OCI-LY7 (cell line): Measurements from ENCODE around the gene HSPA2. TPM values are rescaled to one million over a fixed set of nuclear protein-coding genes. Genes with fewer than 3 reads are reported as not detected.

Experiments used
- BruUV-seq: library from RNA; stranded (reverse); fragments of 400-500 nt; replicated peaks from 2 replicates; lab custom pipeline; 2021; lab: Mats Ljungman, UMichigan
- CTCF ChIA-PET: fragments of 300-600 bp; sonication (Branson Sonifier 250); formaldehyde crosslinking; loops from one replicate; lab custom pipeline; 2022; ENCODE audit warnings: antibody characterized with exemption; ENCODE audit not compliant: unreplicated experiment; lab: Charles Lee
- POLR2A ChIA-PET: fragments of 300-600 bp; sonication (Branson Sonifier 250); formaldehyde crosslinking; loops from one replicate; lab custom pipeline; 2022; ENCODE audit warnings: antibody characterized with exemption; lab: Charles Lee
- DNase-seq: peaks from one replicate; pipeline ENCODE4 v3.0.0-alpha.2; 2015; ENCODE audit warnings: low spot score
- H2AFZ ChIP-seq: fragments of 200-600 bp; sonication (generic), shearing (Covaris generic); 2 replicates; pipeline ENCODE4 v1.6.1; 2014; ENCODE audit warnings: mild to moderate bottlenecking, antibody characterized with exemption, low read length, moderate library complexity
- H3K27ac ChIP-seq: fragments of 200-600 bp; sonication (generic); 2 replicates; pipeline ENCODE4 v1.5.1; 2014; ENCODE audit warnings: mixed run types, low read depth, mild to moderate bottlenecking, moderate library complexity, low read length, inconsistent platforms; ENCODE audit not compliant: poor library complexity, severe bottlenecking
- H3K36me3 ChIP-seq: fragments of 200-600 bp; sonication (generic); 2 replicates; pipeline ENCODE4 v1.6.1; 2014; ENCODE audit warnings: mild to moderate bottlenecking, antibody characterized with exemption, low read length, moderate library complexity, mixed read lengths; ENCODE audit not compliant: insufficient read depth
- H3K4me1 ChIP-seq: fragments of 200-600 bp; sonication (generic); 2 replicates; pipeline ENCODE4 v1.5.1; 2014; ENCODE audit warnings: mild to moderate bottlenecking, low read length; ENCODE audit not compliant: insufficient read depth, poor library complexity, severe bottlenecking
- H3K4me2 ChIP-seq: fragments of 200-600 bp; sonication (generic); 2 replicates; pipeline ENCODE4 v1.6.1; 2014; ENCODE audit warnings: mild to moderate bottlenecking, low read length
- H3K4me3 ChIP-seq: fragments of 200-600 bp; sonication (generic); 2 replicates; pipeline ENCODE4 v1.5.1; 2014; ENCODE audit warnings: mild to moderate bottlenecking, low read depth, low read length; ENCODE audit not compliant: poor library complexity, severe bottlenecking
- H3K79me2 ChIP-seq: fragments of 200-600 bp; sonication (generic); 2 replicates; pipeline ENCODE4 v1.6.1; 2016; ENCODE audit warnings: low read depth, mild to moderate bottlenecking, low read length, moderate library complexity, mixed read lengths; ENCODE audit not compliant: insufficient read depth
- H3K9me2 ChIP-seq: fragments of 200-600 bp; sonication (generic); 2 replicates; pipeline ENCODE4 v1.6.1; 2016; ENCODE audit warnings: mild to moderate bottlenecking, low read length, mixed read lengths; ENCODE audit not compliant: insufficient read depth
- H3K9me3 ChIP-seq: fragments of 200-600 bp; sonication (generic); 2 replicates; pipeline ENCODE4 v1.6.1; 2014; ENCODE audit warnings: mild to moderate bottlenecking, mixed run types, low read length, mixed read lengths
- H4K20me1 ChIP-seq: fragments of 200-600 bp; sonication (generic); 2 replicates; pipeline ENCODE4 v1.6.1; 2014; ENCODE audit warnings: mild to moderate bottlenecking, antibody characterized with exemption, low read length, moderate library complexity, mixed read lengths; ENCODE audit not compliant: insufficient read depth
- CTCF ChIP-seq: fragments of 200-600 bp; sonication (generic); conservative IDR thresholded peaks from 2 replicates; pipeline ENCODE4 v1.5.1; 2014; ENCODE audit warnings: mild to moderate bottlenecking, antibody characterized with exemption, low read length, moderate library complexity, mixed read lengths
- EZH2phosphoT487 ChIP-seq: fragments of 200-600 bp; sonication (generic); IDR thresholded peaks from 2 replicates; pipeline ENCODE4 v1.6.1; 2018; ENCODE audit warnings: low read depth, borderline replicate concordance, mild to moderate bottlenecking, mixed run types, antibody characterized with exemption, low read length, moderate library complexity, mixed read lengths
- intact Hi-C: fragments of 100-400 bp; cut with micrococcal nuclease; formaldehyde crosslinking; loops from one replicate; pipeline ENCODE4 v1.10.0; 2022; ENCODE audit not compliant: unreplicated experiment
- total RNA-seq, 2 experiments: library from RNA; depleted of rRNA in 1 of 2; stranded (reverse); fragments of >200 nt in 1 of 2; shearing (Covaris generic) in 1 of 2; gene quantifications; 2 replicates each; pipeline ENCODE4 v1.2.3, GENCODE V29; 2014 to 2022

Gene HSPA2
- total RNA-seq, 2 experiments from 2014 or later = 0.36 to 0.54 TPM

GRCh38 chr14:64493455-64493854 lies 47.1 kb upstream of the HSPA2 start:
- peaks cover 10% of the 10 kb centered on the region; the same call in 1 of the 2 replicates for H4K20me1 ChIP-seq
- ChIA-PET POLR2A (interaction anchor here (0.7 to 1.5 kb wide), 2 partner anchors 9 kb away, joined by 3 to 4 read pairs; no protein-coding TSS in a partner anchor), CTCF (no interaction called here)
- no peak overlapping the region for H3K27ac ChIP-seq
- H3K79me2 ChIP-seq = peaks cover 58% of the 10 kb centered on the region
- DNase-seq = no peak
- TF ChIP-seq CTCF (no peak), EZH2phosphoT487 (no peak)
- H3K4me1 ChIP-seq = peaks cover 6% of the 10 kb centered on the region
- no peaks in the 10 kb centered on the region for H3K9me2 ChIP-seq
- no peak overlapping the region for H3K4me3 ChIP-seq
- no TSS peak for BruUV-seq
- H3K9me3 ChIP-seq = no peaks in the 10 kb centered on the region
- H3K4me2 ChIP-seq = no peak overlapping the region
- intact Hi-C loops = no loop called here
- H2AFZ ChIP-seq = no peak overlapping the region
- peaks cover 86% of the 10 kb centered on the region for H3K36me3 ChIP-seq

DNA sequence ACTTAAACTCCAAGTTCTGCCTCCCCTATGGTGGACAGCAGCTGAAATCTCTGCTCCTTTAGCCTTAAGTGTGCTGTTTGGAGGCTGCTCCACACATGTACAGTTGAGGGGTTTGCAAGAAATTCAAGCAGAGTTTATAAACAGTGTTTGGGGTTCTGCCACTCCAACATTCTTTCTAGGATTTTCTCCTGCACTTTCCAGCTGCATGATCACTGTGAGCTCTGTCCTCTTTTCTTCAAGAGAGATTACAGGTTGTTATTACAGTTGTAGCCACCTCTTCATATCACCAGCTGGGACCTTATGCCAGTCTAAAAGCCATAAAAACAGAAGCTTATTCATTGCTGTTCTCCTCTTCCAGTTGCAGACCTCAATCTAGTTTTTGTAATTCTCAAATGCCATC lies 45.3 kb upstream of the HSPA2 start:
- Histone ChIP-seq H4K20me1 (peaks cover 10% of the 10 kb centered on the region; the same call in 1 of the 2 replicates), H3K36me3 (peaks cover 85% of the 10 kb centered on the region), H3K4me3 (no peak overlapping the region), H3K9me3 (no peaks in the 10 kb centered on the region), H3K9me2 (no peaks in the 10 kb centered on the region), H3K4me1 (peaks cover 15% of the 10 kb centered on the region), H3K27ac (no peak overlapping the region), H2AFZ (no peak overlapping the region), H3K4me2 (no peak overlapping the region), H3K79me2 (peaks cover 73% of the 10 kb centered on the region)
- intact Hi-C loops = no loop called here
- ChIA-PET POLR2A (interaction anchor here (0.6 to 1.3 kb wide), 2 partner anchors 9 to 10 kb away, joined by 3 to 5 read pairs; no protein-coding TSS in a partner anchor), CTCF (no interaction called here)
- TF ChIP-seq EZH2phosphoT487 = no peak
- no peak for TF ChIP-seq CTCF
- no peak for DNase-seq
- no TSS peak for BruUV-seq

DNA sequence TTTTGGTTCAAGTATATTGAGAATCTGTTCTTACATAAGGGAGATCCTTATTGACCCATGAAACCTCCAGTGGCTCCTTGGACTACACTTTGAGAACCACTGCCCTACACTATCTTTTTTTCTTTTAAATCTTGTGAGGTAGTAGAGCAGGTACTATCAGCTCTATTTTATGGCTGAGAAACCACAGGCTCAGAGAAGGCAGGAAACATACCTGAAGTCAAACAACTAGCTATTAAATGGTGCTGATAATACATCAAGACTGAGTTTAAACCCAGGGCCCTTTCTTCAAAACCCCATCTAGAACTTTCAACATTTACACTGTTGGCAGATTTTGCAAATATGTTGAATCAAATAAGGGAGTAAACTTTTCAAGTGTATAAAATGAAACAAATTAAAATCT lies 43.8 kb upstream of the HSPA2 start:
- no peak overlapping the region for H3K27ac ChIP-seq

More for the DNA sequence above, 43.8 kb upstream of the HSPA2 start:
- peaks cover 12% of the 10 kb centered on the region; the same call in 1 of the 2 replicates for H4K20me1 ChIP-seq
- peaks cover 82% of the 10 kb centered on the region for H3K79me2 ChIP-seq
- no peak overlapping the region for H3K4me2 ChIP-seq
- intact Hi-C loops = no loop called here
- POLR2A ChIA-PET = interaction anchor here (0.8 to 1.7 kb wide), 7 partner anchors 8 to 159 kb away, joined by 3 to 7 read pairs (median 3); no protein-coding TSS in a partner anchor
- no TSS peak for BruUV-seq
- DNase-seq = no peak
- peaks cover 70% of the 10 kb centered on the region for H3K36me3 ChIP-seq
- CTCF ChIA-PET = no interaction called here
- H3K9me2 ChIP-seq = no peaks in the 10 kb centered on the region
- peaks cover 30% of the 10 kb centered on the region for H3K4me1 ChIP-seq
- H3K4me3 ChIP-seq = no peak overlapping the region
- no peak overlapping the region for H2AFZ ChIP-seq
- TF ChIP-seq EZH2phosphoT487 = no peak
- no peak for TF ChIP-seq CTCF
- no peaks in the 10 kb centered on the region for H3K9me3 ChIP-seq
